Mucosa of rectum (tissue), 2 donors: ENCODE measurements around the gene PSMD1.
"Not testable (repeated sequence)": the region's sequence is repeated elsewhere in the genome, so short reads cannot be mapped to it uniquely, and the experiment has no call there.

Experiments
- H3K27ac ChIP-seq, 2 donors: one replicate each; pipeline ENCODE4 v1.7.0; 2013; ENCODE audit warnings: inconsistent platforms in 2 of 2, low read depth in 2 of 2, low read length in 2 of 2
- H3K27me3 ChIP-seq, 2 donors: one replicate each; pipeline ENCODE4 v1.7.0; 2013; ENCODE audit warnings: low read length in 2 of 2; ENCODE audit not compliant: control insufficient read depth in 2 of 2, insufficient read depth in 2 of 2
- H3K36me3 ChIP-seq, 2 donors: one replicate each; pipeline ENCODE4 v1.7.0; 2013; ENCODE audit warnings: low read length in 2 of 2; ENCODE audit not compliant: control insufficient read depth in 2 of 2, insufficient read depth in 2 of 2
- H3K4me1 ChIP-seq, 2 donors: one replicate each; pipeline ENCODE4 v1.7.0; 2013; ENCODE audit warnings: low read length in 2 of 2, mild to moderate bottlenecking in 1 of 2; ENCODE audit not compliant: control insufficient read depth in 2 of 2, insufficient read depth in 2 of 2
- H3K4me3 ChIP-seq, 2 donors: one replicate each; pipeline ENCODE4 v1.7.0; 2013; ENCODE audit warnings: low read length in 2 of 2
- H3K9ac ChIP-seq, 2 donors: one replicate each; pipeline ENCODE4 v1.7.0; 2013; ENCODE audit warnings: low read length in 2 of 2, low read depth in 1 of 2, mild to moderate bottlenecking in 1 of 2
- H3K9me3 ChIP-seq, 2 donors: one replicate each; pipeline ENCODE4 v1.7.0; 2013; ENCODE audit warnings: low read length in 2 of 2; ENCODE audit not compliant: control insufficient read depth in 2 of 2
- donor health status: healthy.
- donor health status: Normal muscosa, but diverticular disease.

The PSMD1 gene

DNA sequence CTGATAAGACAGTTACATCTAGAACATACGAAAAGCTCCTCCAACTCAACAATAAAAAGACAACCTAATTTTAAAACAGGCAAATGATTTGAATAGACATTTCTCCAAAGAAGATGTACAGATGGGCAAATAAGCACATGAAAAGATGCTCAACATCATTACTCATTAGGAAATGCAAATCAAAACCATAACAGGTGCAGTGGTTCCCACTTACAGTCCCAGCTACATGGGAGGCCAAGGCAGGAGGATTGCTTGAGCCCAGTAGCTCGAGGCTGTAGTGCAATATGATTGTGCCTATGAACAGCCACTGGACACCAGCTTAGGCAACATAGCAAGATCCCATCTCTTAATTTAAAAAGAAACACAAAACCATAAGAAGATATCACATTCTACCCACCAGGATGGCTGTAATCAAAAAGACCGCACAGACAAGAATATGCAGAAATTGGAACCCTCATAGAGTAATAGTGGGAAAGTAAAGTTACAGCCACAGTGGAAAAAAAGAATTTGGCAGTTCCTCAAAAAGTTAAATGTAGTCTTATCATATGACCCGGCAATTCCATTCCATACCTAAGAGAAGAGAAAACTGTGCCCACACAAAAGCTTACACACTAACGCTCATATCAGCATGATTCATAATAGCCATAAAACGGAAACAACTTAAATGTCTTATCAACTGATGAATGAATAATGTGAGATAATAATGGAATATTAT lies 111.2 kb downstream of the PSMD1 start:
- no peaks in the 10 kb centered on the region for H3K4me1 ChIP-seq
- H3K27ac ChIP-seq: no peak overlapping the region
- H3K4me3 ChIP-seq: no peak overlapping the region
- no peak overlapping the region for H3K9ac ChIP-seq
- H3K27me3 ChIP-seq: no peaks in the 10 kb centered on the region
- peaks cover 41 to 72% of the 10 kb centered on the region in 2 donors for H3K36me3 ChIP-seq
- H3K9me3 ChIP-seq: no peaks in the 10 kb centered on the region

- Histone ChIP-seq H3K27me3 (no peaks in the 10 kb centered on the region), H3K4me3 (no peak overlapping the region), H3K36me3 (peaks cover 44 to 68% of the 10 kb centered on the region in 2 donors), H3K9ac (no peak overlapping the region), H3K27ac (peak overlapping the region in 1 of 2 donors; percentile 21), H3K9me3 (no peaks in the 10 kb centered on the region), H3K4me1 (no peaks in the 10 kb centered on the region)
Observed at GRCh38 chr2:231168460-231169139, 111.9 kb downstream of the PSMD1 start.

GRCh38 chr2:231169488-231169887 lies 112.8 kb downstream of the PSMD1 start:
- H3K27ac ChIP-seq: no peak overlapping the region
- H3K4me1 ChIP-seq: no peaks in the 10 kb centered on the region
- H3K9me3 ChIP-seq: no peaks in the 10 kb centered on the region
- H3K27me3 ChIP-seq: no peaks in the 10 kb centered on the region
- H3K4me3 ChIP-seq: no peak overlapping the region
- H3K36me3 ChIP-seq: peaks cover 44 to 62% of the 10 kb centered on the region in 2 donors
- no peak overlapping the region for H3K9ac ChIP-seq

- Histone ChIP-seq H3K27ac (no peak overlapping the region), H3K9ac (no peak overlapping the region), H3K4me3 (no peak overlapping the region), H3K9me3 (no peaks in the 10 kb centered on the region), H3K4me1 (no peaks in the 10 kb centered on the region), H3K27me3 (no peaks in the 10 kb centered on the region), H3K36me3 (peaks cover 42 to 61% of the 10 kb centered on the region in 2 donors)
Observed at GRCh38 chr2:231170055-231170454, 113.4 kb downstream of the PSMD1 start.

- peaks cover 32 to 44% of the 10 kb centered on the region in 2 donors for H3K36me3 ChIP-seq
- no peaks in the 10 kb centered on the region for H3K4me1 ChIP-seq
- H3K27ac ChIP-seq: no peak overlapping the region
Observed at GRCh38 chr2:231172025-231172424, 115.4 kb downstream of the PSMD1 start.

DNA sequence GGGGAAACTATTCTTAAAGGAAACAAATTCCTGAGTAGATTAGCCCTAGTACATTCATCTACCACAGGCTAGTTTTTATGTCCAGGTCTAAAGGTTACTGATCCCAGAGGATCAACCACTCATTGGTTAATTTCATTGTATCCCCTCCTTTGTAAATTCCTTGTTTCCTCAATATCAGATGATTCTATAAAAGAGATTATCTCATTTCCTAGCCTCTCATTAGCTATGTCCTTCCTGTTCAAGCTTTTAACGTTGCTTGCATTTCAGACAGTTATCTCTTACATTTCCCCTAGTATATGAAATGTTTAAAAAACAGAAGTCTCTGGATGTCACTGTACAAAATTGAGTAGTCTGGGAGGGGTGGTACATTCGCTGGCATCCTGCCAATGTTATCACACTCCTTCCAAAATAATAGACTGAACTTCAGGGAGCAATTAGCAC lies 117.6 kb downstream of the PSMD1 start:
- Histone ChIP-seq H3K9me3 (no peaks in the 10 kb centered on the region), H3K4me3 (no peak overlapping the region), H3K9ac (no peak overlapping the region), H3K27me3 (no peaks in the 10 kb centered on the region), H3K4me1 (no peaks in the 10 kb centered on the region), H3K27ac (no peak overlapping the region), H3K36me3 (peaks cover 24 to 31% of the 10 kb centered on the region in 2 donors)

More at GRCh38 chr2:231172025-231172424, 115.4 kb downstream of the PSMD1 start:
- Histone ChIP-seq H3K27me3 (no peaks in the 10 kb centered on the region), H3K4me3 (no peak overlapping the region), H3K9me3 (no peaks in the 10 kb centered on the region), H3K9ac (no peak overlapping the region)

- peaks cover 15% of the 10 kb centered on the region in 2 donors for H3K36me3 ChIP-seq
- no peak overlapping the region for H3K27ac ChIP-seq
- no peak overlapping the region for H3K4me3 ChIP-seq
- H3K9ac ChIP-seq: no peak overlapping the region
- no peaks in the 10 kb centered on the region for H3K4me1 ChIP-seq
- no peaks in the 10 kb centered on the region for H3K27me3 ChIP-seq
- H3K9me3 ChIP-seq: no peaks in the 10 kb centered on the region
Observed at GRCh38 chr2:231176066-231176465, 119.4 kb downstream of the PSMD1 start.

GRCh38 chr2:231177156-231178025 lies 120.7 kb downstream of the PSMD1 start:
- no peak overlapping the region for H3K27ac ChIP-seq
- H3K9me3 ChIP-seq: no peaks in the 10 kb centered on the region
- H3K4me3 ChIP-seq: no peak overlapping the region
- no peaks in the 10 kb centered on the region for H3K27me3 ChIP-seq
- H3K36me3 ChIP-seq: peaks cover 8% of the 10 kb centered on the region in 2 donors
- no peaks in the 10 kb centered on the region for H3K4me1 ChIP-seq
- H3K9ac ChIP-seq: no peak overlapping the region

DNA sequence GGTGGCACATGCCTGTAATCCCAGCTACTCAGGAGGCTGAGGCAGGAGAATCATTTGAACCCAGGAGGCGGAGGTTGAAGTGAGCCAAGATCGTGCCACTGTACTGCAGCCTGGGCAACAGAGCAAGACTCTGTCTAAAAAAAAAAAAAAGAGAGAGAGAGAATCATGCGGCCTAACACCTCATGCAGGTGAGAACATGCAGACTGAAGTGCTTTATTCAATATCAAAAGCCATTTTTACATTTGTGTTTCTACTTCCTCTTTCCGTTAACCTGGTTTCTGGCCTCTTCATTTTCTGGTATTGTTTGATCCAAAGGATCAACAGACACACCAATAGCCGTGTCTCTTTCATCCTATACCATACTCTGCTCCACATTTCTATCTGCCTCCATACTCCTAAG lies 122.1 kb downstream of the PSMD1 start:
- not testable (repeated sequence) for H3K4me3 ChIP-seq, H3K9ac ChIP-seq, H3K27me3 ChIP-seq, H3K27ac ChIP-seq, H3K4me1 ChIP-seq, H3K9me3 ChIP-seq, H3K36me3 ChIP-seq
